ENCODE results near the gene CACNG4.

Gene CACNG4

GRCh38 chr17:67052720-67053437 lies 88.4 kb downstream of the CACNG4 start:
- TF ChIP-seq, protein P1, sequence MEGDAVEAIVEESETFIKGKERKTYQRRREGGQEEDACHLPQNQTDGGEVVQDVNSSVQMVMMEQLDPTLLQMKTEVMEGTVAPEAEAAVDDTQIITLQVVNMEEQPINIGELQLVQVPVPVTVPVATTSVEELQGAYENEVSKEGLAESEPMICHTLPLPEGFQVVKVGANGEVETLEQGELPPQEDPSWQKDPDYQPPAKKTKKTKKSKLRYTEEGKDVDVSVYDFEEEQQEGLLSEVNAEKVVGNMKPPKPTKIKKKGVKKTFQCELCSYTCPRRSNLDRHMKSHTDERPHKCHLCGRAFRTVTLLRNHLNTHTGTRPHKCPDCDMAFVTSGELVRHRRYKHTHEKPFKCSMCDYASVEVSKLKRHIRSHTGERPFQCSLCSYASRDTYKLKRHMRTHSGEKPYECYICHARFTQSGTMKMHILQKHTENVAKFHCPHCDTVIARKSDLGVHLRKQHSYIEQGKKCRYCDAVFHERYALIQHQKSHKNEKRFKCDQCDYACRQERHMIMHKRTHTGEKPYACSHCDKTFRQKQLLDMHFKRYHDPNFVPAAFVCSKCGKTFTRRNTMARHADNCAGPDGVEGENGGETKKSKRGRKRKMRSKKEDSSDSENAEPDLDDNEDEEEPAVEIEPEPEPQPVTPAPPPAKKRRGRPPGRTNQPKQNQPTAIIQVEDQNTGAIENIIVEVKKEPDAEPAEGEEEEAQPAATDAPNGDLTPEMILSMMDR (conservative IDR thresholded peaks at IDR 0.05), result no peak
- TF ChIP-seq ZFX (IDR thresholded peaks at IDR 0.05), result no peak
- no peak overlapping the region for H3K27ac ChIP-seq

DNA sequence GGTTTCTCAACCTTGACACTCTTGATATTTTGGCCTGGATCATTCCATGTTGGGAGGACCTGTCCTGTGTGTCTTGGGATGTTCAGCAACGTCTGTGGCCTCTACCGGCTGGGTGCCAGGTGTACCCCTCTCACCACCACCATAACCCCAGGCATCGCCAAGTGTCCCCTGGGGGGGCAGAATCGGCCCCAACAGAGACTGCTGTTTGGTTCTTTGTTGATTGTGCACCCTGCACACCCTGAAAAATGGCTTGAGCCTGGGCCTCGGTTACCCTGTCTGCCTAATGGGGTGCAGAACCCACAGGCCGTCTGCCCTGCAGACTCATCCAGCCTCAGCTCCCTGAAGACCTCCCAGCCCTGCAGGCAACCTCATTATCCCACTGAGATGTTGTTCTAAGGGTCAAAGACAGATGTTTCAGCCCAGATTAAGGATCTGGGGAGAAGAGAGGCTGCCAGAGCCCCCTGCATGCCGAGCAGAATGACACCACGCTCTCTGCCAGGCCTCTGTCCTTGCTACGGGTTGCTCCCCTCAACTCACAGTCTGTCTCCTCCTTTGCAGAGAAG lies 89.0 kb downstream of the CACNG4 start:
- TF ChIP-seq, protein P1 (conservative IDR thresholded peaks at IDR 0.05), result no peak
- TF ChIP-seq ZFX (IDR thresholded peaks at IDR 0.05), result no peak
- no peak overlapping the region for H3K27ac ChIP-seq

- TF ChIP-seq, protein P1 (conservative IDR thresholded peaks at IDR 0.05), result no peak
These were observed 89.6 kb downstream of the CACNG4 start for GRCh38 chr17:67054011-67054591.

GRCh38 chr17:67054608-67055007 lies 90.1 kb downstream of the CACNG4 start:
- no peak for TF ChIP-seq ZFX (IDR thresholded peaks at IDR 0.05)
- TF ChIP-seq, protein P1 (conservative IDR thresholded peaks at IDR 0.05), result no peak

More at GRCh38 chr17:67054011-67054591, 89.6 kb downstream of the CACNG4 start:
- no peak overlapping the region for H3K27ac ChIP-seq

GRCh38 chr17:67055041-67055443 lies 90.5 kb downstream of the CACNG4 start:
- no peak overlapping the region for H3K27ac ChIP-seq
- no peak for TF ChIP-seq ZFX (IDR thresholded peaks at IDR 0.05)
- TF ChIP-seq, protein P1 (conservative IDR thresholded peaks at IDR 0.05), result no peak

More at GRCh38 chr17:67054608-67055007, 90.1 kb downstream of the CACNG4 start:
- no peak overlapping the region for H3K27ac ChIP-seq

- H3K27ac ChIP-seq, result no peak overlapping the region
- TF ChIP-seq, protein P1 (conservative IDR thresholded peaks at IDR 0.05), result no peak
- no peak for TF ChIP-seq ZFX (IDR thresholded peaks at IDR 0.05)
These were observed 91.6 kb downstream of the CACNG4 start for GRCh38 chr17:67055811-67056745.

Data from C4-2B (cell line).